IMR-90 (cell line): ENCODE results near the gene CUEDC2. TPM values are rescaled to one million over a fixed set of nuclear protein-coding genes. Genes with fewer than 3 reads are reported as not detected.

Source experiments
- ATAC-seq: fragments of 200-7000 bp; cut with Tn5 transposase; 2 replicates; pipeline ENCODE4 v1.9.1; 2020; ENCODE audit warnings: low read depth, mild to moderate bottlenecking, moderate library complexity
- BruUV-seq: library from RNA; stranded (reverse); fragments of 400-500 nt; replicated peaks from 2 replicates; lab custom pipeline; 2021; lab: Mats Ljungman, UMichigan
- CTCF ChIA-PET: fragments of 300-600 bp; formaldehyde crosslinking; extraction: SDS; loops from one replicate; lab custom pipeline; 2021; ENCODE audit warnings: antibody characterized with exemption; lab: Yijun Ruan, JAX
- POLR2A ChIA-PET: fragments of 300-600 bp; sonication (Branson Sonifier 250); formaldehyde crosslinking; loops from one replicate; lab custom pipeline; 2022; ENCODE audit warnings: antibody characterized with exemption; ENCODE audit not compliant: unreplicated experiment; lab: Charles Lee
- DNase-seq: peaks from one replicate; pipeline ENCODE4 v3.0.0; 2013
- H2AFZ ChIP-seq: replicated peaks from 2 replicates; pipeline ENCODE3; 2013; ENCODE audit warnings: low read length, mild to moderate bottlenecking; ENCODE audit not compliant: poor library complexity
- H2AK5ac ChIP-seq: 2 replicates; pipeline ENCODE4 v1.6.1; 2013; ENCODE audit warnings: low read depth, low read length, inconsistent platforms
- H2AK9ac ChIP-seq: replicated peaks from 2 replicates; pipeline ENCODE3; 2013; ENCODE audit warnings: mild to moderate bottlenecking, low read depth, low read length, moderate library complexity; ENCODE audit not compliant: poor library complexity
- H2BK120ac ChIP-seq: 2 replicates; pipeline ENCODE4 v1.6.1; 2013; ENCODE audit warnings: low read depth, low read length, inconsistent platforms
- H2BK15ac ChIP-seq: 3 replicates; pipeline ENCODE4 v1.6.1; 2013; ENCODE audit warnings: low read depth, low read length, inconsistent platforms
- H2BK20ac ChIP-seq: 2 replicates; pipeline ENCODE4 v1.6.1; 2013; ENCODE audit warnings: low read depth, mild to moderate bottlenecking, inconsistent platforms, low read length, moderate library complexity
- H2BK5ac ChIP-seq: 2 replicates; pipeline ENCODE4 v1.6.1; 2013; ENCODE audit warnings: mild to moderate bottlenecking, low read depth, low read length, inconsistent platforms; ENCODE audit not compliant: poor library complexity, severe bottlenecking
- H3K14ac ChIP-seq: replicated peaks from 2 replicates; pipeline ENCODE4 v1.6.1; 2013; ENCODE audit warnings: low read depth, low read length, inconsistent platforms
- H3K18ac ChIP-seq: 2 replicates; pipeline ENCODE4 v1.6.1; 2013; ENCODE audit warnings: low read depth, low read length, control low read depth
- H3K23ac ChIP-seq: 2 replicates; pipeline ENCODE4 v1.6.1; 2013; ENCODE audit warnings: low read depth, low read length, inconsistent platforms
- H3K27ac ChIP-seq: 2 replicates; pipeline ENCODE4 v1.5.1; 2013; ENCODE audit warnings: mild to moderate bottlenecking, control low read depth, low read length; ENCODE audit not compliant: insufficient read depth
- H3K27me3 ChIP-seq: 2 replicates; pipeline ENCODE4 v1.6.1; 2013; ENCODE audit warnings: low read length; ENCODE audit not compliant: control insufficient read depth, insufficient read depth
- H3K36me3 ChIP-seq: 2 replicates; pipeline ENCODE4 v1.6.1; 2013; ENCODE audit warnings: low read length, mixed read lengths; ENCODE audit not compliant: control insufficient read depth, insufficient read depth
- H3K4ac ChIP-seq: 2 replicates; pipeline ENCODE4 v1.6.1; 2013; ENCODE audit warnings: low read depth, low read length, inconsistent platforms
- H3K4me1 ChIP-seq: 2 replicates; pipeline ENCODE4 v1.6.1; 2013; ENCODE audit warnings: low read length, mixed read lengths; ENCODE audit not compliant: control insufficient read depth, insufficient read depth
- H3K4me2 ChIP-seq: 2 replicates; pipeline ENCODE4 v1.6.1; 2013; ENCODE audit warnings: low read depth, mild to moderate bottlenecking, control low read depth, low read length, moderate library complexity
- H3K4me3 ChIP-seq: 2 replicates; pipeline ENCODE4 v1.5.1; 2013; ENCODE audit warnings: low read depth, mild to moderate bottlenecking, control low read depth, low read length, moderate library complexity; ENCODE audit not compliant: insufficient read depth
- H3K56ac ChIP-seq: 2 replicates; pipeline ENCODE4 v1.6.1; 2013; ENCODE audit warnings: low read length, inconsistent platforms; ENCODE audit not compliant: insufficient read depth; ENCODE audit errors: extremely low read depth
- H3K79me1 ChIP-seq, 2 experiments: 2 replicates each; pipeline ENCODE4 v1.6.1; 2013; ENCODE audit warnings: low read length in 2 of 2, inconsistent platforms in 1 of 2, low read depth in 1 of 2
- H3K9ac ChIP-seq: 2 replicates; pipeline ENCODE4 v1.6.1; 2013; ENCODE audit warnings: low read depth, low read length, control low read depth
- H3K9me1 ChIP-seq: 2 replicates; pipeline ENCODE4 v1.6.1; 2013; ENCODE audit warnings: low read length, inconsistent platforms; ENCODE audit not compliant: insufficient read depth
- H3K9me3 ChIP-seq: 2 replicates; pipeline ENCODE4 v1.6.1; 2013; ENCODE audit warnings: low read length; ENCODE audit not compliant: control insufficient read depth, insufficient read depth
- H4K20me1 ChIP-seq: 2 replicates; pipeline ENCODE4 v1.6.1; 2013; ENCODE audit warnings: low read length, inconsistent platforms; ENCODE audit not compliant: insufficient read depth
- H4K5ac ChIP-seq: 2 replicates; pipeline ENCODE4 v1.6.1; 2013; ENCODE audit warnings: mild to moderate bottlenecking, low read depth, low read length, control low read depth
- H4K8ac ChIP-seq, 2 experiments: 2 replicates each; pipeline ENCODE4 v1.6.1; 2013; ENCODE audit warnings: low read depth in 2 of 2, low read length in 2 of 2, control low read depth in 1 of 2, inconsistent platforms in 1 of 2
- H4K91ac ChIP-seq: 2 replicates; pipeline ENCODE4 v1.6.1; 2013; ENCODE audit warnings: low read depth, low read length, inconsistent platforms; ENCODE audit not compliant: insufficient read depth
- BHLHE40 ChIP-seq: fragments of 150-350 bp; IDR thresholded peaks from 2 replicates; pipeline ENCODE4 v1.6.1; 2016; ENCODE audit warnings: mild to moderate bottlenecking, low read depth, low read length
- CEBPB ChIP-seq: IDR thresholded peaks from 2 replicates; pipeline ENCODE4 v1.6.1; 2012; ENCODE audit warnings: low read depth, low read length, improper control_type of control experiment
- CHD1 ChIP-seq: IDR thresholded peaks from 2 replicates; pipeline ENCODE4 v1.6.1; 2012; ENCODE audit warnings: low read depth, low read length, improper control_type of control experiment
- ELK1 ChIP-seq: fragments of 150-350 bp; IDR thresholded peaks from 2 replicates; pipeline ENCODE4 v1.6.1; 2016; ENCODE audit warnings: low read depth, mild to moderate bottlenecking, low read length, moderate library complexity, borderline replicate concordance
- MAFK ChIP-seq: IDR thresholded peaks from 2 replicates; pipeline ENCODE4 v1.6.1; 2012; ENCODE audit warnings: low read depth, low read length, improper control_type of control experiment
- MAZ ChIP-seq: IDR thresholded peaks from 2 replicates; pipeline ENCODE4 v1.6.1; 2012; ENCODE audit warnings: low read depth, mild to moderate bottlenecking, low read length, improper control_type of control experiment, moderate library complexity, borderline replicate concordance
- MXI1 ChIP-seq: IDR thresholded peaks from 2 replicates; pipeline ENCODE4 v1.6.1; 2012; ENCODE audit warnings: low read depth, mild to moderate bottlenecking, low read length, moderate library complexity, borderline replicate concordance
- NFE2L2 ChIP-seq: fragments of 150-350 bp; IDR thresholded peaks from 2 replicates; pipeline ENCODE4 v1.6.1; 2016; ENCODE audit warnings: low read depth, mild to moderate bottlenecking, low read length
- POLR2A ChIP-seq: IDR thresholded peaks from 2 replicates; pipeline ENCODE4 v1.6.1; 2012; ENCODE audit warnings: mild to moderate bottlenecking, low read depth, low read length
- RFX5 ChIP-seq: IDR thresholded peaks from 2 replicates; pipeline ENCODE4 v1.8.0; 2012; ENCODE audit warnings: low read depth, mild to moderate bottlenecking, low read length, moderate library complexity
- WGBS, 2 experiments: methylation state at CpG; one replicate each; pipeline versions ENCODE4 v1.1.5 to v1.1.7; 2013; ENCODE audit warnings: missing lambda C conversion rate in 2 of 2; ENCODE audit not compliant: insufficient read length in 1 of 2; ENCODE audit errors: extremely low coverage in 2 of 2; 5-methylcytosine and 5-hydroxymethylcytosine counted together
- dilution Hi-C: fragments of 300-500 bp; cut with HindIII; formaldehyde crosslinking; loops from one replicate; pipeline ENCODE4 v1.14.3; 2018; ENCODE audit warnings: low sequenced_read_pairs; ENCODE audit not compliant: unreplicated experiment
- in situ Hi-C: fragments of 300-500 bp; cut with MboI; formaldehyde crosslinking; loops from 3 replicates; pipeline ENCODE4 v1.14.3; 2019; ENCODE audit warnings: low sequenced_read_pairs, inconsistent platforms, mixed read lengths
- intact Hi-C: fragments of 100-400 bp; cut with micrococcal nuclease; formaldehyde crosslinking; loops from 2 replicates; pipeline ENCODE4 v1.10.0; 2022
- polyA plus RNA-seq, 3 experiments: library from polyadenylated mRNA; depleted of rRNA; stranded (reverse); fragments of >200 nt; gene quantifications; 2 replicates each; pipeline ENCODE4 v1.2.3, GENCODE V29; 2012; ENCODE audit warnings: low replicate concordance in 1 of 3
- total RNA-seq: library from RNA; depleted of rRNA; stranded (reverse); fragments of >200 nt; gene quantifications from 2 replicates; pipeline ENCODE4 v1.2.3, GENCODE V29; 2012

CUEDC2 gene
- total and polyA plus RNA-seq, 2 of the 4 experiments (the other 2 are of a cell fraction): 55.7 to 84.9 TPM

- no peak for DNase-seq
- no peaks in the 10 kb centered on the region for H3K9me3 ChIP-seq
- H4K20me1 ChIP-seq: peaks cover 6% of the 10 kb centered on the region
- H3K27ac ChIP-seq: no peak overlapping the region
- H3K9ac ChIP-seq: no peak overlapping the region
- H3K79me1 ChIP-seq: peaks cover 0 to 4% of the 10 kb centered on the region in 2 experiments; a peak in 1 of 4 replicates
- no peak overlapping the region for H3K56ac ChIP-seq
- no peak overlapping the region for H3K4me2 ChIP-seq
- intact Hi-C loops (no loop called here), dilution Hi-C loops (no loop called here), in situ Hi-C loops (no loop called here)
- ATAC-seq: no peak
- peaks cover 35% of the 10 kb centered on the region for H3K27me3 ChIP-seq
- no peak overlapping the region for H2BK15ac ChIP-seq
- CTCF ChIA-PET: no interaction called here
- no peak overlapping the region for H4K8ac ChIP-seq
- no peak overlapping the region for H3K18ac ChIP-seq
- H3K23ac ChIP-seq: no peak overlapping the region
- POLR2A ChIA-PET: no interaction called here
- H2AFZ ChIP-seq: no peak overlapping the region
- H3K4me1 ChIP-seq: peaks cover 8% of the 10 kb centered on the region; the same call in 1 of the 2 replicates
- TF ChIP-seq MAFK (no peak), CHD1 (no peak), MXI1 (no peak), RFX5 (no peak), ELK1 (no peak), MAZ (no peak), NFE2L2 (no peak), CEBPB (no peak), POLR2A (no peak; the same call in 1 of the 2 replicates), BHLHE40 (no peak)
- no peak overlapping the region for H2BK5ac ChIP-seq
- peaks cover 4% of the 10 kb centered on the region for H3K36me3 ChIP-seq
- BruUV-seq: no TSS peak
- no peak overlapping the region for H3K4ac ChIP-seq
- H3K4me3 ChIP-seq: no peak overlapping the region
- H2AK9ac ChIP-seq: no peak overlapping the region
- peaks cover 11% of the 10 kb centered on the region; the same call in 1 of the 2 replicates for H3K9me1 ChIP-seq
- 87% methylated on average over 3 of the region's 13 CpGs; no CpG with 5 or more reads in 1 of the 2 experiments for WGBS, 2 experiments
- H2AK5ac ChIP-seq: no peak overlapping the region; the same call in 1 of the 2 replicates
- H2BK120ac ChIP-seq: no peak overlapping the region
- no peak overlapping the region for H3K14ac ChIP-seq
- no peak overlapping the region for H4K91ac ChIP-seq
- no peak overlapping the region for H4K5ac ChIP-seq
- no peak overlapping the region for H2BK20ac ChIP-seq
Measured at GRCh38 chr10:102407425-102408130, 24.8 kb downstream of the CUEDC2 start.
